Left hindlimb (tissue), 1 donor: ENCODE measurements around the gene TMEM106C.
"Not testable (repeated sequence)": the region's sequence is repeated elsewhere in the genome, so short reads cannot be mapped to it uniquely, and the experiment has no call there.

ENCODE experiments used
- DNase-seq: peaks from one replicate; pipeline ENCODE4 v3.0.0-alpha.2; 2018

Gene TMEM106C

DNA sequence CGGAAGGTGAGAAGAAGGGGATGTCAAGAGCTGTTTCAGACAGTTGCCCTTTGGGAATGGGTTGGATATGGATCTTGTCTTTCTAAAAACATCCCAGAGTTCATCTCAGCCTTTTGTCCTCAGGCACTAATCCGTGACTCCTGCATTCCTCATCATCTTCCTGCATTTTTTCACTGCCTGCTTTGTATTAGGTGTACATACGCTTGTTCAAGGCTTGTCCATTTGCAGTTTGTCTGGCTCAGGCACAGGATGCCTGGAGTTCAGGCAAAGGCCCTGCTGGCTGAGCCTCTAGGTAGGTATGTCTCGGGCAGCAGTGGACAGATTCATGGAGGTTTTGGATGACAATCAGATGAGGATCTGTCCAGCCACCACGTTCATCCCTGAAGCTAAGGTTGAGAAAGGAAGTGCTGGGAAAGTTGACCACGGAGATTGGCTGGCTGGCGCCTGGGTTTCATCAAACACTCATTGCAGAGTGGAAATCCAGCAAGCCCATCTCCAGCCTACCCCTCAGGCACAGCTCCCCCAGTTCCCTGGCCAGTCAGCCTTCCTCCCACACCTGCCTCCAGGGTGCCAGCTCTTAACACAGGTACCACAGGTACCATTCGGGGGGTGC, 12.4 kb upstream of the TMEM106C start:
- no peak for DNase-seq

- no peak for DNase-seq
Observed at GRCh38 chr12:47954058-47954457, 9.3 kb upstream of the TMEM106C start.

GRCh38 chr12:47954467-47955045, 8.8 kb upstream of the TMEM106C start:
- DNase-seq, result no peak

GRCh38 chr12:47955059-47955458, 8.3 kb upstream of the TMEM106C start:
- DNase-seq, result no peak

DNA sequence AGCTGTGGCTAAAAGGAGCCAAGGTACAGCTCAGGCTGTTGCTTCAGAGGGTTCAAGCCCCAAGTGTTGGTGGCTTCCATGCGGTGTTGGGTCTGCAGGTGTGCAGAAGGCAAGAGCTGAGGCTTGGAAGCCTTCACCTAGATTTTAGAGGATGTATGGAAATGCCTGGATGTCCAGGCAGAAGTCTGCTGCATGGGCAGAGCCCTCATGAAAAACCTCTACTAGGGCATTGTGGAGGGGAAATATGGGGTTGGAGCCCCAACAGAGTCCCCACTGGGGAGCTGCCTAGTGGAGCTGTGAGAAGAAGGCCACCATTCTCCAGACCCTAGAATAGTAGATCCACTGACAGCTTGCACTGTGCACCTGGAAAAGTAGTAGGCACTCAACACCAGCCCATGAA, 5.7 kb upstream of the TMEM106C start:
- DNase-seq, result not testable (repeated sequence)

- no peak for DNase-seq
Observed at GRCh38 chr12:47962198-47962597, 1.2 kb upstream of the TMEM106C start.

DNA sequence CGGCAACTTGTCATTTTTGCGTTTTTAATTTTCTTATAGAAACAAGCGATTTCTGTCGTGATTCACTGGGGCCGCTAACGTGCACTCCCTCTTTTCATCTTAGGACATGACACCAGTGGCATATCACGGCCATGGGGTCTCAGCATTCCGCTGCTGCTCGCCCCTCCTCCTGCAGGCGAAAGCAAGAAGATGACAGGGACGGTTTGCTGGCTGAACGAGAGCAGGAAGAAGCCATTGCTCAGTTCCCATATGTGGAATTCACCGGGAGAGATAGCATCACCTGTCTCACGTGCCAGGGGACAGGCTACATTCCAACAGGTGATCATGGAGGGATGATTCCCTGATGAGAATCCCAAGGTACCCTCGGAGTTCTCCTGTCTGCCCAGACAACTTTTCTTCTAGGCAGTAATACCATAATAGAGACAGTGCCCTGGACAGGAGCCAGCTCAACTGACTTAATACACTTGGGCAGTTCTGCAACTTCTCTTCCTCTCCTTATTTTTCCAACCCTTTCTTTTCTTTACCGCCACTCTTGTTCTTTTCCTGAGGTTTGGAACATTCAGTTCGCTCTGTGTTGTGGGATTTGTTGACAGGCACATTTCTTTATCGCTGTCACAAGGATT, 821 bp downstream of the TMEM106C start:
- peak; percentile 29 for DNase-seq

GRCh38 chr12:47965581-47965980, 2.2 kb downstream of the TMEM106C start:
- DNase-seq, result no peak

- peak; percentile 44 for DNase-seq
Observed at GRCh38 chr12:47967461-47968321, 4.3 kb downstream of the TMEM106C start.

DNA sequence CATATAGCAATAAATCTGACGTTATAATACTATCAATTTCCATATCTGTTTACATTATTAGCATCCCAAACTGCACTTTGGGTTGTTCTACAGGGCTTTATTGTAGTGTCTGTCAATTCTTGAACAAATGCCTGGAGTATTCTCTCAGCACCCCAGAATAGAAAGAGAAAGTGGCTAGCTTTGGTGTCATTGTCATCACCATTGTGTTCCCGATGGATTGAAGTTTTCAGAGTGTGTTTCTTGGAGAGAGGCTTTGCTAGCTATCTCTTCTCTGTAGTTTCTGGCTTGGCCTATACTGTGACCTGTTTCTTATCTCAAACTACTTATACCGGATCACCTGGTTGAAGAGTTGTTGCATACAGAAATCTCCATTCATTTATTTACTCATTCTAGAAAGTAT, 6.4 kb downstream of the TMEM106C start:
- no peak for DNase-seq

DNA sequence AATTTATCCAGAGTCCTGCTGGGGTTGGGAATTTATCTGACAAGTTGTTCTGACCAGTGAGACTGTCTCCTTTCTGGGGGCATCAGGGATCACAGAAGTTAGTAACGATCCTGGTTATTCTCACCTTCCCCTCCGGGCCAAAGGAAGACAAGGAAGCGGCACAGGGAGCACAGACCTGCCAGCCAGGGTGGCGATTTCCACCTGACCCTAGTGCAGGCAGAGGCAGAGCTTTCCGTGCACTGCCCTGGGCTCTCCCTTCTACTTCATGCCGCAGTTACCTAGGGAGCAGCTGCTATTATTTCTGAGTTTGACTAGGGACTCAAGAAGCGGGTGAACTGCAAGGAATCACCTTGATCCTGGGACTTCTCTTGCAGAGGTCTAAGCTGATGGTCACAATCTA, 7.4 kb downstream of the TMEM106C start:
- DNase-seq, result peak; percentile 32

DNA sequence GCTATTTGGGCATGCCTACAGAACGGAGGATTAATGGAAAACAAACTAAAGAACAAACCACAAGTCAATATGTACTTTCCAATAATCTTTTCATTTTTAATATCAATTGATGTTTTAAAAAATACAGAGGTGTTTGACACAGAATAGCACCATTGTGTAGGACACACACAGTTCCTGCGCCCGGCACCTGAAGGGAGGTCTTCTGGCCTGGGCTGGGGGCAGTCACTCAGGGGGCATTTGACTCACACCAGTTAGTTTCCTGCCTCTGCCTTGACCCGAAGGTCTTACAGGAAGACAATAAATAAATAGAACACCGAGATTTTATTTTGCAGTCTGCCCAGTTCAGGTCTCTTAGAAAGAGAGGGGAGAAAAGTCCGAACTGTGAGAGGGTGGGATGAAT, 9.5 kb downstream of the TMEM106C start:
- DNase-seq, result peak; percentile 19

DNA sequence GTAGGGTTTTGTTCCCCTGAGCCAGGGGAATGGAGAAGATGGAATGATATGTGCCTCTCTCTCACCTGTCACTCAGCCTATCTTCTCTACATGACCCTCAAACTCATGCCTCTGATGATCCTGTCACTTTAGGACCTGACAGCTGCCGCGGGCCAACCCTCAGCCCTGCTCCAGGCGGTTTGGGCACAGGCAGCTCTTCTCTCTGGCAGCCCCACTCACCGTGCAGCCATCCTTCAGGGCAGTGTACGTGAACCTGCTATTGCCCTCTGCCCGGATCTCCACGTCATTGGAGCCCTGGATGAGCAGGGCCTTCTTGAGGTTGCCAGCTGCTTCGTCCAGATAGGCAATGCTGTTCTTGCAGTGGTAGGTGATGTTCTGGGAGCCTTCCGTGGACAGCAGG, 10.5 kb downstream of the TMEM106C start:
- peak; percentile 31 for DNase-seq

DNA sequence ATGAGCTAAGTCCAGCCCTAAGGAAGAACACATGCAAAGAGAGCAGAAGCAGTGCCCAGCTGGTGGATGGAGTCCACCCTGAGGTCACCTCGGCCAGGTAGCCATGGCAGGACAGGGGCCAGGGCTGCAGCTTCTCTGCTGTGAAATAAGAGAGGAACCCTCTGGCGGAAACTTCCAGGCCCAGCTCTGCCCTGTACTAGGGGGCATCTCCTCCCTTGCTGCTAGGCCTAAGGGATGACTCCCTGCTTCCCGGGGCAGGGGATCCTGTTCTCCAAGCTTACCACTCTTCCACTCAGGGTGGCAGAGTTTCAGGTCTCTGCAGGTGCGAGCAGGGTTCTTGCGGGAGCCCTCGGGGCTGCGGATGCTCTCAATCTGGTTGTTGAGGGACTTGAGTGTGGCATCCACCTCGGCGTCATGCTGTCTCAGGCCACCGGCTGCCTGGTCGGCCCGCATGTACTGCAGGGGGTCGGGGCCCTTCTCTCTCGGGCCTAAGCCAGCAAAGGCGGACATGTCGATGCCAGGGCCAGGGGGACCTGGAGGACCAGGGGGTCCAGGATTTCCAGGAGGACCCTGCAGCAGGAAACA, 11.7 kb downstream of the TMEM106C start:
- DNase-seq, result peak; percentile 30

GRCh38 chr12:47975816-47976215, 12.4 kb downstream of the TMEM106C start:
- DNase-seq, result peak; percentile 25

GRCh38 chr12:47977046-47977771, 13.8 kb downstream of the TMEM106C start:
- no peak for DNase-seq

DNA sequence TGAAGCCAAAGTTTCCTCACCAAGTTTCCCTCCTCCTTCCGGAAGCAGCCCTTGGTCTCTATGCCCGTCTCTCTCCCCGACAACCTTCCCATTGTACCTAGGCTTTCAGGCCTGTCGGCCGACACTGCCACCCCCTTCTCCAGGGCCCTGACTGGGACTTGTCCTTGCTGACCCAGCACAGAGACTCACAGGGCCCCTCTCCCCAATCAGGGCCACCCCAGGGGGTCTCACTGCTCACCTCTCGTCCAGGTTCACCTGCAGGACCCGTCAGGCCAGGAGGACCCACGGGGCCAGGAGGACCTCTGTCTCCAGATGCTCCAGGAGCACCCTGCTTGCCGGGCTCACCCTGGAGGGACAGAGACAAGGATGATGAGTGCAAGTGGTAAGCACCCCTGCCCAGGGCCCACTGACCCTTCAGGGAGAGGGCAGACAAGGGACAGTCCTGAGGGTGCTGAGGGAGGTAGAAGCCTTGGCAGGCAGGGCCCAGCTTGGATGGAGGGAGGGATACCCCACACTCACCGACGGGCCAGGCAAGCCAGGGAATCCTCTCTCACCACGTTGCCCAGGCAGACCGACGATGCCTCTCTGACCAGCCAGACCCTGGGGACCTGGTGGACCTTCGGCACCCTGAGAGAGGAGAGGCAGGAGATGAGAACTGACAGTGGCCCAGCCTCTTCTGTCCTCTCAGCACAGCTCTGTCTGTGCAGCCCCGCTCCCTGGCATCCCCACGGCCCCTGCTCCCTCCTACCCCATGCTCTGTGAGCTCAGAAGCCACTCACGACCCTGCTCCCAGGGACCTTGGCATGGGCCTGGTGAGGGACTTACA, 14.6 kb downstream of the TMEM106C start:
- DNase-seq, result no peak

DNA sequence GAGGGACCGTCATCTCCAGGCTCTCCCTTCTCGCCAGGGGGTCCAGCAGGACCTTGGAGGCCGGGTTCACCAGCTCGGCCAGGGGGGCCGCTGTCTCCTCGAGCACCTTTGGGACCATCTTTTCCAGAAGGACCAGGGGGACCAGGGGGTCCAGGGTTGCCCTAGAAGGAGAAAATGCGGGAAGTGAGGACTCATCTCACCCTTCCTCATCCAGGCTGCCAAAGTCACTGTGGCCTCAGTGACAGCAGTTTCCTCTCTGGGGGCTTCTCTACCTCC, 15.1 kb downstream of the TMEM106C start:
- no peak for DNase-seq

DNA sequence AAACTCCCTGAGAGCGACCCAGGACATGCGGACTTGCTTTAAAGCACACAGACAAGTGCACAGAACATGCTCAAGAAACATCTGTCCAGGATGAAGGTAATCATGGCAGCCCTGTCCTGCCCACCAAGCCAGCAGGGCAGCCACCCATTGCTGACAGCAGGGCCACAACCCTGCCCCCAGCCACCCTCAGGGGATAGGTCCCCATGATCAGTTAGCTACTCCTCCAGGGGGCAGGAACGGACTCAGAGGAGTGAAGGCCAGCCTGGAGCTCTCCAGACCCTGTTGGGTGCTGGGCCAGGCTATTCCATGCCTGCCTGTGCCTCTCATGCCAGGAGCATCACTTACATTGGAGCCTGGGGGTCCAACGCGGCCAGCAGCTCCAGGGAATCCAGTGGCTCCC, 15.8 kb downstream of the TMEM106C start:
- DNase-seq, result no peak

- DNase-seq, result no peak
Observed at GRCh38 chr12:47979686-47980085, 16.3 kb downstream of the TMEM106C start.

DNA sequence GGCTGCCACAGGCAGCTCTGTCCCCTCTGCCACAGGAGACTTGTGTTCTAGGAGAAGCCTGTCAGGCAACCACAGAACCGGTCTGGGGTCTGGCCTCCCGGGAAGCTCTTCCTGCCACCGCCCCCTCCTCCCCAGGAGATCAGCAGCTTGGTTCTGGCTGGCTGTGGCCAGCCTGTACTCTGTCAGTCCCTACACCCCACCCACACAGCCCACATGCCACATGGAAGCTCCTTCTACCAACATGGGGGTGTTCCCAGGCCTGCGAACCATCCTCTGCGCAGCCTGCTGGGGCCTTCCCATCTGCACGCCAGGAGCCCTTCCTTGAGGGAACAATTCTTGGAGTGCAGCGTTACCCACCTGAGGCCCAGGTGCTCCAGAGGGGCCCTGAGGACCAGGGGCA, 16.8 kb downstream of the TMEM106C start:
- DNase-seq, result peak; percentile 62
